HL-60 (cell line): ENCODE data around the gene ZNF319.

Source experiments
- DNase-seq, 2 experiments: peaks; one replicate each; pipeline ENCODE4 v3.0.0-alpha.2; 2010 to 2020; ENCODE audit warnings: low read depth in 1 of 2, low spot score in 1 of 2
- H3K27ac ChIP-seq: fragments of 250-450 bp; sonication (Bioruptor Pico); replicated peaks from 2 replicates; pipeline ENCODE4 v1.5.1; 2020; ENCODE audit warnings: mild to moderate bottlenecking, moderate library complexity
- H3K27me3 ChIP-seq: fragments of 250-450 bp; sonication (Bioruptor Pico); 2 replicates; pipeline ENCODE4 v1.5.1; 2021; ENCODE audit warnings: mild to moderate bottlenecking, moderate library complexity; ENCODE audit not compliant: insufficient read depth, poor library complexity, severe bottlenecking
- H3K4me3 ChIP-seq: replicated peaks from 2 replicates; pipeline ENCODE4 v1.5.1; 2011; ENCODE audit warnings: mild to moderate bottlenecking, control low read depth, low read length; ENCODE audit not compliant: insufficient read depth
- CTCF ChIP-seq: IDR thresholded peaks from one replicate; pipeline ENCODE4 v1.5.1; 2011; ENCODE audit warnings: low read length, control low read depth, inconsistent platforms; ENCODE audit not compliant: insufficient read depth
- GABPA ChIP-seq: IDR thresholded peaks from 2 replicates; pipeline ENCODE4 v1.6.1; 2012; ENCODE audit warnings: low read depth
- POLR2AphosphoS5 ChIP-seq: IDR thresholded peaks from 2 replicates; pipeline ENCODE4 v1.6.1; 2012; ENCODE audit warnings: low read depth
- REST ChIP-seq: IDR thresholded peaks from 2 replicates; pipeline ENCODE4 v1.6.1; 2012; ENCODE audit warnings: low read depth; ENCODE audit not compliant: insufficient replicate concordance
- SPI1 ChIP-seq: IDR thresholded peaks from 2 replicates; pipeline ENCODE4 v1.6.1; 2012; ENCODE audit warnings: low read depth, mild to moderate bottlenecking, borderline replicate concordance

ZNF319 gene

GRCh38 chr16:57976331-57976796 lies 24.1 kb downstream of the ZNF319 start:
- no peak for TF ChIP-seq POLR2AphosphoS5
- TF ChIP-seq GABPA, result no peak
- no peak for TF ChIP-seq SPI1
- TF ChIP-seq REST, result no peak
- no peak for TF ChIP-seq CTCF
- Histone ChIP-seq H3K27me3 (no peaks in the 10 kb centered on the region), H3K4me3 (no peak overlapping the region), H3K27ac (no peak overlapping the region)
- DNase-seq, result no peak

- TF ChIP-seq REST (no peak), POLR2AphosphoS5 (no peak), GABPA (no peak), SPI1 (no peak), CTCF (no peak)
- no peaks in the 10 kb centered on the region for H3K27me3 ChIP-seq
- no peak overlapping the region for H3K27ac ChIP-seq
- no peak overlapping the region for H3K4me3 ChIP-seq
- DNase-seq, result no peak
Observed at GRCh38 chr16:57972306-57972705, 28.2 kb downstream of the ZNF319 start.

GRCh38 chr16:57971848-57972247 lies 28.6 kb downstream of the ZNF319 start:
- no peaks in the 10 kb centered on the region for H3K27me3 ChIP-seq
- no peak overlapping the region for H3K27ac ChIP-seq
- DNase-seq, result no peak
- no peak overlapping the region for H3K4me3 ChIP-seq
- TF ChIP-seq POLR2AphosphoS5, result no peak
- no peak for TF ChIP-seq SPI1
- no peak for TF ChIP-seq GABPA
- TF ChIP-seq REST, result no peak
- no peak for TF ChIP-seq CTCF
